ENCODE data around the gene CDH23. TPM values are rescaled to one million over a fixed set of nuclear protein-coding genes. Genes with fewer than 3 reads are reported as not detected.

CDH23 gene
- total and polyA plus RNA-seq, 2 of the 8 experiments (the other 6 are each of a cell fraction or from before 2014, with no cell fraction given): 1.9 to 4.9 TPM

DNA sequence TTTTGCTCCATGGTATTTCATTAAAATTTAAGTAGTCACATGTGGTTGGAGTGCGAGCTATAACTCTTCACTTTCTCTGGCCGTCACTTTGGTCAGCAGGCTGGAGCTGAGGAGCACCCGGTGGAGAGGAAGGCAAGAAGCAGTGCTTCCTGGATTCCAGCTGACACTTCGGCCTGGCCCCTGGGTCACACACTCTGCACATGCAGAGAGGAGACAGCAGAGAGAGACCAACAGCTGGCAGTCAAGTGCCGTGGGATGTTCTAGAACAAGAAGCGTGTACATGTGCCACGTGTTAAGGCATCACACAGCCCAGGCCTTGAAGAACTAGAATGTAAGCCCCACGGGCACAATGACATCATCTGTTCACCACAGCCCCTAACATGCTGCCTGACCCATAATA, 424.2 kb downstream of the CDH23 start:
- WGBS, 2 experiments (ENCODE audit: extremely low coverage in 1 of 2, insufficient coverage in 1 of 2, insufficient read length in 1 of 2, insufficient replicate concordance in 2 of 2, low coverage in 1 of 2, low lambda C conversion rate in 2 of 2, missing lambda C conversion rate in 1 of 2): 87% methylated on average over 8 of the region's 8 CpGs; no CpG with 5 or more reads in 1 of the 2 experiments
- no peak overlapping the region for H2BK15ac ChIP-seq (ENCODE audit: low read length)
- no peak overlapping the region for H3K14ac ChIP-seq (ENCODE audit: insufficient read length)
- H3K23ac ChIP-seq (ENCODE audit: insufficient read length): no peak overlapping the region
- H2AK5ac ChIP-seq (ENCODE audit: low read depth, low read length): no peak overlapping the region
- H3K27me3 ChIP-seq (replicated peaks in 1 of 4; ENCODE audit: control insufficient read depth in 3 of 4, extremely low read depth in 1 of 4, insufficient read depth in 3 of 4, low read length in 3 of 4): no peaks in the 10 kb centered on the region
- no peak overlapping the region for H2BK5ac ChIP-seq (ENCODE audit: low read depth, low read length)
- H4K91ac ChIP-seq (replicated peaks; ENCODE audit: insufficient read length, low read length): no peak overlapping the region
- no peak overlapping the region for H2BK120ac ChIP-seq (replicated peaks; ENCODE audit: low read depth, low read length)
- no peak overlapping the region for H2AFZ ChIP-seq (ENCODE audit: low read length)
- DNase-seq (ENCODE audit: low read depth in 1 of 2, low spot score in 2 of 2) (no peak), FAIRE-seq (no peak)
- H3K79me2 ChIP-seq (ENCODE audit: control insufficient read depth in 1 of 2, insufficient read depth in 2 of 2, low read length in 2 of 2): no peaks in the 10 kb centered on the region
- ChIA-PET POLR2A (ENCODE audit: partially characterized antibody) (no interaction called here), CTCF (ENCODE audit: partially characterized antibody) (interaction anchor here (1.2 kb wide), 1 partner anchor 10 kb away, joined by 5 read pairs; no protein-coding TSS in a partner anchor)
- H2BK12ac ChIP-seq (ENCODE audit: low read depth, low read length): no peak overlapping the region
- peaks cover 2% of the 10 kb centered on the region; the same call in 1 of the 2 replicates for H3K79me1 ChIP-seq (ENCODE audit: low read depth, low read length)
- H4K8ac ChIP-seq (ENCODE audit: extremely low read depth, insufficient read depth, low read length): no peak overlapping the region
- H3K9ac ChIP-seq (replicated peaks in 1 of 4; ENCODE audit: extremely low read depth in 1 of 4, low read depth in 3 of 4, low read length in 3 of 4): no peak overlapping the region
- peaks cover 55 to 96% (median 84%) of the 10 kb centered on the region in 4 experiments for H3K36me3 ChIP-seq (ENCODE audit: control insufficient read depth in 2 of 4, insufficient read depth in 4 of 4, low read length in 3 of 4)
- peaks cover 3 to 13% of the 10 kb centered on the region in 2 experiments for H4K20me1 ChIP-seq (replicated peaks in 1 of 2; ENCODE audit: control insufficient read depth in 1 of 2, insufficient read depth in 2 of 2, low read length in 2 of 2)
- no peaks in the 10 kb centered on the region for H3K23me2 ChIP-seq (ENCODE audit: low read depth, low read length)
- no peak overlapping the region for H3K56ac ChIP-seq (replicated peaks; ENCODE audit: insufficient read length, low read depth, low read length)
- H3K4me1 ChIP-seq (replicated peaks in 1 of 4; ENCODE audit: control insufficient read depth in 3 of 4, insufficient read depth in 4 of 4, low read length in 3 of 4): peaks cover 0 to 2% (median 0%) of the 10 kb centered on the region in 4 experiments; a peak in 1 of 7 replicates
- H2BK20ac ChIP-seq (ENCODE audit: low read length): no peak overlapping the region
- no peak overlapping the region for H3K4me2 ChIP-seq (ENCODE audit: insufficient read depth in 1 of 2, low read depth in 2 of 2, low read length in 2 of 2)
- TF ChIP-seq TAF1 (IDR thresholded peaks at IDR 0.05; ENCODE audit: low read depth, low read length) (no peak), KDM5A (IDR thresholded peaks at IDR 0.05; ENCODE audit: low read length) (no peak), GABPA (IDR thresholded peaks at IDR 0.05; ENCODE audit: borderline replicate concordance, insufficient read depth, low read length) (no peak)
- H3K4me3 ChIP-seq (ENCODE audit: extremely low read depth in 1 of 4, insufficient read depth in 2 of 4, low read depth in 3 of 4, low read length in 4 of 4): no peak overlapping the region
- no peak overlapping the region for H3K4ac ChIP-seq (replicated peaks; ENCODE audit: insufficient read length, low read depth, low read length)
- no peak overlapping the region for H3K27ac ChIP-seq (ENCODE audit: low read depth, low read length)
- H3K9me3 ChIP-seq (ENCODE audit: insufficient read depth in 2 of 2, low read depth in 1 of 2, low read length in 1 of 2): no peaks in the 10 kb centered on the region
- no peak overlapping the region for H3K18ac ChIP-seq (ENCODE audit: extremely low read depth, low read length)
- H4K5ac ChIP-seq (ENCODE audit: insufficient read length, low read depth, low read length): no peak overlapping the region
